GM19463 (cell line): ENCODE measurements around the gene CD84.
"Not testable (repeated sequence)": the region's sequence is repeated elsewhere in the genome, so short reads cannot be mapped to it uniquely, and the experiment has no call there.

Experiments
- ATAC-seq: cut with Tn5 transposase; IDR thresholded peaks from one replicate; pipeline ENCODE4 v1.9.1; 2021; ENCODE audit warnings: mild to moderate bottlenecking, moderate library complexity; ENCODE audit not compliant: unreplicated experiment

The CD84 gene

DNA sequence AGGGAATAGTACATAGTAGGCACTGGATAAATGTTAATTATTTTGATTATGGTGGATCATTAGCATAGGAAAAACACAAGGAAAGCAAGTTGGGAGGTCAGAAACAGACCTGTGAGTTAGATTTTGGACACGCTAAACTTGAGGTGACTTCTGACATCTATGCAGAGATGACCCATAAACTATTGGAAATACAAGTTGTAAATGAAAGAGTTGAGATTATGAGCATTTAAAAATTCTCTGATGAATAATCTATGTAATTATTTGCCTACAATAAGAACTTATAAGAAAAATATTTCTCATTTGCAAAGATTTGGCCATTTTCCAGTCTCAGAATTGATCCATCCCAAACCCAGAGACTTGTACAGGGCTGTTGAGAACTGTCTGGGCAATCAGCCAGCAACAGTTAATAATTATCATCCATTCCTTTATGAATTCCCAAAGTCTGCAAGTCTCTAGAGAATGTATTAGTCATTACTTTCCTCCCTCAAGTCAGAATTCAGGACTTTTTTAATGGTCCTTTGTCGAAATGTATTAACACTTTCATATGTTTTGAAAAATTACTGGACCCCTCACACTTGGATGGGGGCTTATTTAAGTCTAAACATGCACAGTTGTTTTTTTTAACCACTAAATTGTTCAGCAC, 36.9 kb downstream of the CD84 start:
- no peak for ATAC-seq

DNA sequence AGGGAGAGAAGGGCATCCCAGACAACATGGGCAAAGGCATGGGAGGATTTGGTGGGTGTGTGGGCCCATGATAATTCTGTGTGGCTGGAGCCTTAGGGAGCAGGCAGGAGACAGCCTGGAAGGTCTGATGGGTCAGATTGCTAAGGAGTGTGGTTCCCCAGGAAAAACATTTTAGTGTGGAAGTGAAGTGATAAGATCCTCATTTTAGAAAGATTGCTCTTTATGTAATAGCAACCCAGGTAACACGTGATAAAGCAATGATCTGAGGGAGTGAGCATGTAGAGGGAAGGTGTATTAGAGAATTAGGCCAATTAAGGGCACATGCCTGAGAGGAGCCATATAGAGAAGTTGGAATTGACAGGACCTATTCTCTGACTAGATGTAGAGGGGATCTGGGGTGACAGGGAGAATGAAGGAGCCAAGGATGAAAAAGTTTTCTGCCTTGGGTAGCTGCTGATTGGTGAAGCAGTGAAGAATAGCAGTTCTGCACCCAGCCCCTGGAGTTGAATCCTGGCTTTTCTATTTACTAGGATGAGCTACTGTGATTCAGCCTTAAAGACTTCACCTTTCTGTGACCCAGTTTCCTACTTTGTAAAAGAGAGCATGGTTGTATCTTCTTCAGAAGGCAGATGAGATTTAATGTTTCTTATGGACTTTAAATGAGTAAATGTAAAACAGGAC, 37.5 kb downstream of the CD84 start:
- no peak for ATAC-seq

DNA sequence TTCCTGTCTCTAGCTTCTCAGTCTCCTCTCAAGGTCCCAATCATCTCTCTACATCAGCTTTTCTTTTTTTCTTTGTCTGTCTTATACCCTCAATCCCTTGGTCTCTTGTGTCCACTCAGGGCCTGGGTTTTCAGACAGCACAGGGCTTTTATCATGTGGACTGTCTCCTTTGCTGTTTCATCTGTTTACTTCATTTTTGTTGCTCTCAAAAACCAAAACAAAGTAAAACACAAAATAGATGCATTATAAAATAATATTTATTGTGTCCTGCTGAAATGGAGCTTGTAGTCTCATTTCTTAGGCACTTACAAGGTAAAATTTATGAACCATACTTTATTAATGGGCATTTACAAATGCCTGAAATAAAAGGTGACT, 38.5 kb downstream of the CD84 start:
- no peak for ATAC-seq

DNA sequence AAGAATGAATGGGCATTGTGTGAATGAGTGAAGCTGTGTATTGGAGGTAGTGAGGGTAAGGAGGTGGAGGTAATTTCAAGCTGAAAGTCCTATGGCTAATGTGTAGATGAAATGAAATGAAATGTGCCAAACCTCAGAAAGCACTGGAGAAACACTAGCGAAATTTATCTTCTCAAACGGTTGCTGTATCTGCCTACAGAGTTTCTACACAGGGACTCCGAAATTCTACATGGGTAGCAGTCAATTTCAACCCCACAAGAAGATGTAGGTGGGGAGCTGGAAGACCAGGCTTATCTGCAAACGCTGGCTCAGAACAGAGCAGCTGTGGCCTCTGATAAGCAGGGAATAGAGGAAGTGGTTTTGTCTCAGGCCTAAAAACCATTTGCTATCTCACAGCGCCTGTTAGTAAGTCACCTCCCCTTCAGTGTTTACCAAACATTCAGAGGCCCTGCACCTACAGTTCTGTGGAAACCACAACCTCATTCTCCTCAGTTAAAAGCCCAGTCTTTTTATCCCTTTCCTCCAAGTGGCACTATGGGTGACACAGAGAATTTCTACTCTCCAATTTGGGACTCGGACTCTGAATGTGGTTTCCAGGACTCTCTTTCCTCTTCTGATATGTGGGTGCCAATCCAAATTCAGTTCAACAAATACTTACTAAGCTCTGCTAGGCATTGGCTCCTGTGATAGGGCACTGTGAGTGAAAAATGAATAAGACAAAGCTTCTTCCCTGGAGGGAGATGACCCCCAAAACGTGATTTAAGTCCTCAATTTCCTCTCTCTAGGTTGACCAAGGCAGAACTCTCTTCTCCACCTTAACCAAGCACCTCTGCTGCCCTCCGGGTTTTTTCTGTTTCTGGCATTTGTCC, 39.1 kb downstream of the CD84 start:
- ATAC-seq = peak; percentile 91

DNA sequence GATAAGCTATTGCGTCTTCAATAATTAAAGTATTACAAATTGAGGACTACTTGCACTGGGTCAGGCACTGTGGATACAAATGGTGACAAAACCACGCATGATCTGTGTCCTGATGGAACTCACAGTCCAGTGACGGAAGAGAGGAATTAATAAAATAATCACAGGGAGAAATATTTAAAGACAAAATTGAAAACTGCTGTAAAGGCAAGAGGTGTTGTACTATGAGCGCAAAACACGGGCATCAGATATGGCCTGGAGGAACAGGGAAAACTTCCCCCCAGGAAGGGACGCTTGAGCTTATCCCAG, 39.7 kb downstream of the CD84 start:
- ATAC-seq = no peak

DNA sequence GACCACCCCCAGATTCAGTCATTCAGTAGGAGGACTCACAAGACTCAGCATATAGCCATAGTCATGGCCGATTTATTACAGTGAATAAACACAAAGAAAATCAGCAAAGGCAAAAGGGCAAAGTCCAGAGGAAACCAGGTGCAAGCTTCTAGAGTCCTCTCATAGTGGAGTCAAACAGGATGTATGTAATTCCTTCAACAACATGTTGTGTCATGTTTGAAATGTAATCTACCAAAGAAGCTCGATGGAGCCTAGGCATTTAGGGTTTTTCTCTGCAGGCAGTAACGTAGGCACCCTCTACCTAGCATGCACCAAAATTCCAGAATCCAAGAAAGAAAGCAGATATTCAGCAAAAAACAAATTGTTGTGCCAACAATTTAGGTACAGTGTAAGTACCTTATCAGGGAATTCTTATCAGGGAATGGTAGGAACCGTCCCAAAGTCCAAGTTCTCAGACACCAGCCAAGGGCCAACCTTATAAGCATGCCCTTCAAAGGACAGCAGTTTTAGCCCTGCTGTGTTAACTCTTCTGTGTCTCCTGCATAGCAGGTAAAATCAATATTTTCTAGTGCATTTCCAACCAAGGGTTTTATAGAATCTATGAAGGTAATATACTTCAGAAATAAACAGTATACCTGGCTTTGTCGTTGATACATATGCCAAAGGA, 40.2 kb downstream of the CD84 start:
- ATAC-seq = no peak

DNA sequence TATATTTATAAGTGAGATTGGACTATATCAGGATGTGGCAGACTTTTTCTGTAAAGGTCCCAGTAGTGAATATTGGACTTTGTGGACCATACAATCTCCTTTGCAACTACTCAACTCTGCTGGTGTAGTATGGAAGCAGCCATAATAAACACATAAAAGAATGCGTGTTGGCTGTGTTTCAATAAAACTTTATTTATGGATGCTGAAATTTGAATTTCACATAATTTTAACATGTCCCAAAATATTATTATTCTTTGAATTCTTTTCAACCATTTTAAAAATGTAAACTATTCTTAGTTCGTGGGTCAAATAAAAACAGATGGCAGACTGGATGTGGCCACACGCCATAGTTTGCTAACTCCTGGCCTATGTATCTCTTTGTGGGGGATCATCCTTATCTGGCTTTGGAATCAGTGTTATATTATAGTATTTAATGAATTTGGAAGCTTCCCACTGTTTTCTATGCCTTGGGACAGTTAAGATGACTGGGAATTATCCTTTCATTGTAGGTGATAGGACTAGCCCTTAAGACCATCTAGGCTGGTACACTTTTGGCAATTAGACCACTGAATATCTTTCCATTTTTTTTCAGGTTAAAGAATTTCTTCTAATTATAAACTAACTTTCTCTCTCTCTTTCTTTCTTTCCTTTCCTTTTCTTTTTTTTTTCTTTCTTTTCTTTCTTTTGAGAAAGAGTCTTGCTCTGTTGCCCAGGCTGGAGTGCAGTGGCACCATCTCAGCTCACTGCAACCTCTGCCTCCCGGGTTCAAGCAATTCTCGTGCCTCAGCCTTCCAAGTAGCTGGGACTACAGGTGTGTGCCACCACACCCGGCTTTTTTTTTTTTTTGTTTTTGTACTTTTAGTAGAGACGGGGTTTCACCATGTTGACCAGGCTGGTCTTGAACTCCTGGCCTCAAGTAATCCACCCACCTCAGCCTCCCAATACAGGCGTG, 41.3 kb downstream of the CD84 start:
- ATAC-seq = no peak

DNA sequence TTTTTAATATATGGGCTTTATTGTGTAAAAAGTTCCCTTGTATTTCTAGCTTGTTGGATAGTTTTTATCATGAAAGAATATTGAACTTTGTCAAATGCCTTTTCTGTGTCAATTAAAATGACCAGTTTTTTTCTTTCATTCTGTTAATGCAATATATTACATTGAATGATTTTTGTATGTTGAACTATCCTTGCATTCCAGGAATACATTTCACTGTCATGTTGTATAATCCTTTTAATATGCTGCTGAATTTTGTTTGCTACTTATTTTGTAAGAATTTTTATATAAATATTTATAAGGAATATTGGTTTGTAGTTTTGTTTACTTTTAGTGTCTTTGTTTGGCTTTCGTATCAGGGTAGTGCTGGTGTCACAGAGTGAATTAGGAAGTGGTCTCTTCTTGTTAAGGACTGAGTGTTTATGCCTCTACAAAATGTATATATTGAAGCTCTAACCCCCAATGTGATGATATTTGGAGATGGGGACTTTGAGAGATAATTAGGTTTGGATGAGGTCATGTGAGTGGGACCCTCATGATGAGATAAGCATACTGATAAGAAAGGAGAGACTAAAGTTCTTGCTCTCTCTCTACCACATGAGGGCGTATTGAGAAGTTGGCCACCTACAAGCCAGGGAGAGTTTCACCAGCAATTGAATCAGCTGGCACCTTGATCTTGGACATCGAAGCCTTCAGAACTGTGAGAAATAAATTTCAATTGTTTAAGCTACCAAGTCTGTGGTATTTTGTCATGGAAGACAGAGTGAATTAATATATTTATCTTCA, 44.3 kb downstream of the CD84 start:
- ATAC-seq = no peak

DNA sequence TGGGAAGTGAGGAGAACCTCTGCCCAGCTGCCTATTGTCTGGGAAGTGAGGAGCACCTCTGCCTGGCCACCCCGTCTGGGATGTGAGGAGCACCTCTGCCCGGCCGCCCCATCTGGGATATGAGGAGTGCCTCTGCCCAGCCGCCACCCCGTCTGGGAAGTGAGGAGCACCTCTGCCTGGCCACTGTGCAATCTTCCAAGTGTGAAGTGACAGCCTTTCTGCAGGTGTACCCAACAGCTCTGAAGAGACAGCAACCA, 46.8 kb downstream of the CD84 start:
- ATAC-seq = not testable (repeated sequence)

DNA sequence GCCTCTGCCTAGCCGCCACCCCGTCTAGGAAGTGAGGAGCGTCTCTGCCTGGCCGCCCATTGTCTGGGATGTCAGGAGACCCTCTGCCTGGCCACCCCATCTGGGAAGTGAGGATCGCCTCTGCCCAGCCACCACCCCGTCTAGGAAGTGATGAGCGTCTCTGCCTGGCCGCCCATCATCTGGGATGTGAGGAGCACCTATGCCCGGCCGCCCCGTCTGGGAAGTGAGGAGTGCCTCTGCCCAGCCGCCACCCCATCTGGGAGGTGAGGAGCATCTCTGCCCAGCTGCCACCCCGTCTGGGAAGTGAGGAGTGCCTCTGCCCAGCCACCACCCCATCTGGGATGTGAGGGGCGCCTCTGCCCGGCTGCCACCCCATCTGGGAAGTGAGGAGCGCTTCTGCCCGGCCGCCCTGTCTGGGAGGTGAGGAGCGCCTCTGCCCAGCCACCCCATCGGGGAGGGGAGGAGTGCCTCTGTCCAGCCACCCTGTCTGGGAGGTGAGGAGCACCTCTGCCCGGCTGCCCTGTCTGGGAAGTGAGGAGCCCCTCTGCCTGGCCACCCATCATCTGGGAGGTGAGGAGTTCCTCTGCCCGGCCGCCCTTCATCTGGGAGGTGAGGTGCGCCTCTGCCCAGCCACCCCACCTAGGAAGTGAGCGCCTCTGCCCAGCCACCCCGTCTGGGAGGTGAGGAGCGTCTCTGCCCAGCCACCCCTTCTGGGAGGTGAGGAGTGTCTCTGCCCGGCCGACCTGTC, 47.3 kb downstream of the CD84 start:
- ATAC-seq = not testable (repeated sequence)

DNA sequence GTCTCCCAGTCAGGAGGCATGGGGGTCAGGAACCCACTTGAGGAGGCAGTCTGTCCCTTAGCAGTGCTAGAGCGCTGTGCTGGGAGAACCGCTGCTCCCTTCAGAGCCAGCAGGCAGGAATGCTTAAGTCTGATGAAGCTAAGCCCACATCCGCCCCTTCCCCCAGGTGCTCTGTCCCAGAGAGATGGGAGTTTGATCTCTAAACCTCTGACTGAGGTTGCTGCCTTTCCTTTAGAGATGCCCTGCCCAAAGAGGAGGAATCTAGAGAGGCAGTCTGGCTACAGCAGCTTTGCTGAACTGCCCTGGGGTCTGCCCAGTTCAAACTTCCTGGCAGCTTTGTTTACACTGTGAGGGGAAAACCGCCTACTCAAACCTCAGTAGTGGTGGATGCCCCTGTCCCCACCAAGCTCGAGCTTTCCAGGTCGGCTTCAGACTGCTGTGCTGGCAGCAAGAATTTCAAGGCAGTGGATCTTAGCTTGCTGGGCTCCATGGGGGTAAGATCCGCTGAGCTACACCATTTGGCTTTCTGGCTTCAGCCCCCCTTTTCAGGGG, 49.8 kb downstream of the CD84 start:
- ATAC-seq = not testable (repeated sequence)

DNA sequence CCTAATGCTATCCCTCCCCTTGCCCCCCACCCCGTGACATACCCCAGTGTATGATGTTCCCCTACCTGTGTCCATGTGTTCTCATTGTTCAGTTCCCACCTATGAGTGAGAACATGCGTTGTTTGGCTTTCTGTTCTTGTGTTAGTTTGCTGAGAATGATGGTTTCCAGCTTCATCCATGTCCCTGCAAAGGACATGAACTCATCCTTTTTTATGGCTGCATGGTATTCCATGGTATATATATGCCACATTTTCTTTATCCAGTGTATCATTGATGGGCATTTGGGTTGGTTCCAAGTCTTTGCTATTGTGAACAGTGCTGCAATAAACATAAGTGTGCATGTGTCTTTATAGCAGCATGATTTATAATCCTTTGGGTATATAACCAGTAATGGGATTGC, 55.5 kb downstream of the CD84 start:
- ATAC-seq = not testable (repeated sequence)

DNA sequence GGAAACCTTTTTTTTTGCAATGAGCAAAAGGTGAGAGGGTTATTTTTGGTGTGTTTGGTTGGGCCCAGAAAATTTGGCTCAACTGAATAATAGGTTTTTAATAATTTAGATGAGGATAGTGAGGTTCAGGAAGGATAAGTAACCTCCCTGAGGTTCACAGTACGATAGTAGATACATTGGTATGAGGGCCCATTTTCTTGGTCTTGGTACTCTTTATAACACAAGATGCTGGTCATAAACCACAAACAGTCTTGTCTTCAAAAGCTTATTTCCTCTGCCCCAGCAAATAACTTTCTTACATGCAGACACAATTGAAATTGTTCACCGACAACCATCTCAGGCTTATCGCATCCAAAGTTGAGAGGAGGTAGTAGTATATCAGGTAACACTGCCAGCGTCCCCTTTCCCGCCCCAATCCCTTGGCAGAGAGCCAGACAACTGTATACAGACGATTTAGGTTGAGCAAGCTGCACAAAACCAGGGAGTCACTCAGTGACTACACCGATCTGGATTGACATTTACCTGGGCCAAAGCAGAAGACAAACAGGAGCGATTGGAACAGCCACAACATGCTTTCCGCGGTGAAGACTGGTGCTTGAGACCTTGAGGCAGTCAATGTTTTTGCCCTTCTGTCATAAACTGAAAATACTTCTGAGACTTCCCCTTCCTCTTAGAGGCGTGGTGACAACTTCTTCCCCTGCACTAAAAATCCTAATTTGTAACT, 56.5 kb downstream of the CD84 start, which contains the start of gene SLAMF6:
Gene SLAMF6 (minus strand): TSS at position 634 of the 724 bp plus-strand sequence. CDS start 63 bp downstream, at position 571.
- ATAC-seq = peak; percentile 58

DNA sequence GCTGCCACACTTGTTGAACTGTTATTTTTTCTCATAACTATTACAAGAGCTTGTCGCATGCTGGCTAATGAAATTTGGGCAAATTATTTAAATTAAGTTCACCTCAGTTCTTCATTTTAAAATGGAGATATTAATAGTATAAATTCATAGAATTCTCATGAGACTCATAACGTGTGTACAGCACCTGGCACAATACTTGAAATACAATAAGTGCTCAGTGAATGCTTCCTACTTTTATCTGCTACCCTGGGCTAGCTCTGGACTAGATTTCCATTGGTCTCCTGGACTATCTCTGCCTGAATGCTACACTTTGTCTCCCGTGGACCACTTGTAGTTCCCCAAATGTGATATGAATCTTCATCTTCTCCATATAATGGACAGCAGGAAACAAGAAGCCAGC, 57.2 kb downstream of the CD84 start:
- no peak for ATAC-seq

DNA sequence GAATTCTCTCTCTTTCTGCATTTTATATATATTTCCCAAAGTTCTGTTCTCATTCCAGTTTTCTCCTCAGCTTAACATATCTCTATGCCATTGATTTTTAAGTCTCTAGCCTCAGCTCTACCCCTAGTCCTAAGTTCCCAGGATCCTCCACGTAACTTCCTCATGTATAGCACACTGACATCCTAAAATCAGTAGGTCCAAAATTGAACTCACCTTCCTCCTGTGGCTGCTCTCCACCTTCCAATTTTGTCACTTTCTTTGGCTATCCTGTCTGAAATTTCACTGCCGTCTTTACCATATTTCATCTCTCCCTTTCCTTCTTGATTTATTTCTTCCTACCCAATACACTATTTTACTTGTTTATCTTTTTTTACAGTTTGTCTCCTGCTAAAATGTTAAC, 57.7 kb downstream of the CD84 start:
- ATAC-seq = no peak

DNA sequence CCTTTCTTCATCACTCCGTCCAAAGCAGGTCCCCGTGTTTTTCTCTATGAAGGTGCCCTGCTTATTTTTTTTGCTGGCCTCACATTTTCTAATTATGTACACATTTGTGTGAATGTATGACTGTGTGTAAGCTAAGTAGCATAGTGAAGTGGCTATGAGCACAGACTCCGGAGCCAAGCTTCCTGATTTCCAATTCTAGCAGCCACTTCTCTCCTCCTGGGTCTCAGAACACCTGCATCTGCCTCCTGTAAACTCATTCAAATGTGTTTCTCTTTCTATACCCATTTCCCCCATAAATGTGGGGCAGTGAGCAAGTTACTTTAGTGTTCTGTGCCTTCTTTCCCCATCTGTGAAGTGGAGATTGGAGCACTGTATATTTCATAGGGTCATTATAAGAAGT, 58.3 kb downstream of the CD84 start:
- ATAC-seq = no peak

DNA sequence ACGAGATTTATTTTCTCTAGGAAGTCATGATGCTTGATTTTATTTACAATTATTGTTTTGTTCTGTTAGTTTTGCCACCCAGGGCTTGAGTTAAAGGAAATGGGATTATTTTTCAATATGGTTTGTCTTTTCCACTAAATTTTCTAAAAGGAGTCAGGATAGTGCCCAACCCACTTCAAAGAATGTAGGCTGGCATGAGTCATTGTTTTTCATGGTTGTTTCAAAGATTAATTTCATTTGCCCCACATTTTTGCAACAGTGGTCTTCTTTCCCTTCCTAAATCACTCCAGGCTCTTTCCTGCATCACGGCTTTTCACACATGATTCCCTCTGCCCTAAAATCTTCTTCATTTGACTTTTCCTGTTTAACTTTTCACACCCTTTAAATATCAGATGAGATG, 58.7 kb downstream of the CD84 start:
- no peak for ATAC-seq
